ENCODE data around the gene KRT3.

The KRT3 gene

GRCh38 chr12:52771505-52771904 is 24.4 kb downstream of the KRT3 start:
- peaks cover 0 to 5% (median 0%) of the 10 kb centered on the region in 10 experiments; a peak in 2 of 20 replicates for H3K4me1 ChIP-seq
- H3K9me3 ChIP-seq (replicated peaks in 1 of 11) = no peaks in the 10 kb centered on the region
- no peaks in the 10 kb centered on the region for H4K20me1 ChIP-seq
- H3K9ac ChIP-seq = no peak overlapping the region
- no peak overlapping the region for H3K4me3 ChIP-seq
- no peak for TF ChIP-seq Cebpa-rat (IDR thresholded peaks at IDR 0.05)
- H3K4me2 ChIP-seq = no peak overlapping the region
- no peak overlapping the region for H3K27ac ChIP-seq
- H3K27me3 ChIP-seq = no peaks in the 10 kb centered on the region
- H3K36me3 ChIP-seq = no peaks in the 10 kb centered on the region

GRCh38 chr12:52771088-52771487 is 24.8 kb downstream of the KRT3 start:
- Histone ChIP-seq H3K4me3 (no peak overlapping the region), H3K4me2 (no peak overlapping the region), H3K9ac (no peak overlapping the region), H3K36me3 (no peaks in the 10 kb centered on the region), H3K27me3 (no peaks in the 10 kb centered on the region), H3K4me1 (peaks cover 0 to 5% (median 0%) of the 10 kb centered on the region in 10 experiments; a peak in 2 of 20 replicates), H3K9me3 (replicated peaks in 1 of 11) (no peaks in the 10 kb centered on the region), H3K27ac (no peak overlapping the region), H4K20me1 (no peaks in the 10 kb centered on the region)
- TF ChIP-seq Cebpa-rat (IDR thresholded peaks at IDR 0.05) = no peak

GRCh38 chr12:52769946-52770345 is 26.0 kb downstream of the KRT3 start:
- TF ChIP-seq Cebpa-rat (IDR thresholded peaks at IDR 0.05) = no peak
- Histone ChIP-seq H3K27ac (no peak overlapping the region), H3K27me3 (no peaks in the 10 kb centered on the region), H3K36me3 (no peaks in the 10 kb centered on the region), H3K4me2 (no peak overlapping the region), H3K4me1 (peaks cover 0 to 5% (median 0%) of the 10 kb centered on the region in 10 experiments; a peak in 2 of 20 replicates), H4K20me1 (no peaks in the 10 kb centered on the region), H3K9ac (no peak overlapping the region), H3K4me3 (no peak overlapping the region), H3K9me3 (replicated peaks in 1 of 11) (no peaks in the 10 kb centered on the region)

GRCh38 chr12:52769354-52769753 is 26.6 kb downstream of the KRT3 start:
- no peak overlapping the region for H3K27ac ChIP-seq
- no peaks in the 10 kb centered on the region for H4K20me1 ChIP-seq
- H3K4me2 ChIP-seq = no peak overlapping the region
- peaks cover 0 to 5% (median 0%) of the 10 kb centered on the region in 10 experiments; a peak in 2 of 20 replicates for H3K4me1 ChIP-seq
- no peak for TF ChIP-seq Cebpa-rat (IDR thresholded peaks at IDR 0.05)
- H3K27me3 ChIP-seq = no peaks in the 10 kb centered on the region
- H3K9ac ChIP-seq = no peak overlapping the region
- no peaks in the 10 kb centered on the region for H3K9me3 ChIP-seq (replicated peaks in 1 of 11)
- no peaks in the 10 kb centered on the region for H3K36me3 ChIP-seq
- no peak overlapping the region for H3K4me3 ChIP-seq

- Histone ChIP-seq H4K20me1 (no peaks in the 10 kb centered on the region), H3K9me3 (replicated peaks in 1 of 11) (peaks cover 0 to under 1% (median 0%) of the 10 kb centered on the region in 11 experiments; a peak in 1 of 22 replicates), H3K9ac (no peak overlapping the region), H3K4me3 (no peak overlapping the region), H3K4me2 (no peak overlapping the region), H3K27ac (no peak overlapping the region), H3K4me1 (peaks cover 0 to 5% (median 0%) of the 10 kb centered on the region in 10 experiments; a peak in 2 of 20 replicates), H3K36me3 (no peaks in the 10 kb centered on the region), H3K27me3 (no peaks in the 10 kb centered on the region)
- TF ChIP-seq Cebpa-rat (IDR thresholded peaks at IDR 0.05) = no peak
Measured at GRCh38 chr12:52768479-52769200, 27.3 kb downstream of the KRT3 start.

- Histone ChIP-seq H3K36me3 (no peaks in the 10 kb centered on the region), H3K9me3 (replicated peaks in 1 of 11) (peaks cover under 1 to 13% (median 1%) of the 10 kb centered on the region in 11 experiments; a peak in 20 of 22 replicates), H4K20me1 (no peaks in the 10 kb centered on the region), H3K9ac (no peak overlapping the region), H3K27ac (no peak overlapping the region), H3K27me3 (no peaks in the 10 kb centered on the region), H3K4me1 (peaks cover 0 to under 1% (median 0%) of the 10 kb centered on the region in 10 experiments; a peak in 1 of 20 replicates), H3K4me2 (no peak overlapping the region), H3K4me3 (no peak overlapping the region)
- TF ChIP-seq Cebpa-rat (IDR thresholded peaks at IDR 0.05) = no peak
Measured at GRCh38 chr12:52767427-52767826, 28.5 kb downstream of the KRT3 start.

- H3K36me3 ChIP-seq = no peaks in the 10 kb centered on the region
- no peak overlapping the region for H3K4me2 ChIP-seq
- no peaks in the 10 kb centered on the region for H3K4me1 ChIP-seq
- peaks cover 5 to 17% (median 5%) of the 10 kb centered on the region in 11 experiments for H3K9me3 ChIP-seq (replicated peaks in 1 of 11)
- no peaks in the 10 kb centered on the region for H4K20me1 ChIP-seq
- no peaks in the 10 kb centered on the region for H3K27me3 ChIP-seq
- H3K27ac ChIP-seq = no peak overlapping the region
- no peak for TF ChIP-seq Cebpa-rat (IDR thresholded peaks at IDR 0.05)
- H3K9ac ChIP-seq = no peak overlapping the region
- H3K4me3 ChIP-seq = no peak overlapping the region
Measured at GRCh38 chr12:52767020-52767379, 28.9 kb downstream of the KRT3 start.

- Histone ChIP-seq H3K9me3 (replicated peaks in 1 of 11) (peaks cover 10 to 23% (median 10%) of the 10 kb centered on the region in 11 experiments), H3K27ac (no peak overlapping the region), H3K36me3 (no peaks in the 10 kb centered on the region), H3K4me3 (no peak overlapping the region), H3K27me3 (no peaks in the 10 kb centered on the region), H3K4me2 (no peak overlapping the region), H4K20me1 (no peaks in the 10 kb centered on the region), H3K4me1 (no peaks in the 10 kb centered on the region), H3K9ac (no peak overlapping the region)
- TF ChIP-seq Cebpa-rat (IDR thresholded peaks at IDR 0.05) = no peak
Measured at GRCh38 chr12:52766351-52767019, 29.4 kb downstream of the KRT3 start.

GRCh38 chr12:52765702-52766101 is 30.2 kb downstream of the KRT3 start:
- no peaks in the 10 kb centered on the region for H3K4me1 ChIP-seq
- no peaks in the 10 kb centered on the region for H3K27me3 ChIP-seq
- no peaks in the 10 kb centered on the region for H4K20me1 ChIP-seq
- H3K27ac ChIP-seq = no peak overlapping the region
- H3K9ac ChIP-seq = no peak overlapping the region
- TF ChIP-seq Cebpa-rat (IDR thresholded peaks at IDR 0.05) = no peak
- no peak overlapping the region for H3K4me3 ChIP-seq
- H3K36me3 ChIP-seq = no peaks in the 10 kb centered on the region
- H3K4me2 ChIP-seq = no peak overlapping the region
- peaks cover 18 to 30% (median 18%) of the 10 kb centered on the region in 11 experiments for H3K9me3 ChIP-seq (replicated peaks in 1 of 11)
